GM12891 (cell line): ENCODE results near the gene PIBF1.
"Not testable (repeated sequence)": the region's sequence is repeated elsewhere in the genome, so short reads cannot be mapped to it uniquely, and the experiment has no call there.

Experiments used
- DNase-seq: peaks from one replicate; pipeline ENCODE4 v3.0.0; 2011; ENCODE audit warnings: low spot score; ENCODE audit not compliant: insufficient read length
- FAIRE-seq: peaks from 2 replicates; lab custom pipeline; 2011; peaks lifted over from hg19 to GRCh38; lab: Jason Lieb, UNC
- PAX5 ChIP-seq: IDR thresholded peaks from 2 replicates; pipeline ENCODE4 v1.6.1; 2011; ENCODE audit warnings: low read length, moderate library complexity, mild to moderate bottlenecking; ENCODE audit not compliant: insufficient read depth, severe bottlenecking
- POLR2A ChIP-seq: IDR thresholded peaks from 2 replicates; pipeline ENCODE4 v1.6.1; 2011; ENCODE audit warnings: low read depth, low read length, control low read depth
- POLR2AphosphoS5 ChIP-seq: IDR thresholded peaks from 2 replicates; pipeline ENCODE4 v1.6.1; 2011; ENCODE audit warnings: low read depth, low read length, control low read depth
- POU2F2 ChIP-seq: IDR thresholded peaks from 2 replicates; pipeline ENCODE4 v1.6.1; 2011; ENCODE audit warnings: low read depth, mild to moderate bottlenecking, control low read depth, low read length, moderate library complexity
- SPI1 ChIP-seq: IDR thresholded peaks from 2 replicates; pipeline ENCODE4 v1.6.1; 2011; ENCODE audit warnings: low read depth, low read length, control low read depth
- TAF1 ChIP-seq: IDR thresholded peaks from 2 replicates; pipeline ENCODE4 v1.6.1; 2011; ENCODE audit warnings: low read depth, low read length, control low read depth

The PIBF1 gene

DNA sequence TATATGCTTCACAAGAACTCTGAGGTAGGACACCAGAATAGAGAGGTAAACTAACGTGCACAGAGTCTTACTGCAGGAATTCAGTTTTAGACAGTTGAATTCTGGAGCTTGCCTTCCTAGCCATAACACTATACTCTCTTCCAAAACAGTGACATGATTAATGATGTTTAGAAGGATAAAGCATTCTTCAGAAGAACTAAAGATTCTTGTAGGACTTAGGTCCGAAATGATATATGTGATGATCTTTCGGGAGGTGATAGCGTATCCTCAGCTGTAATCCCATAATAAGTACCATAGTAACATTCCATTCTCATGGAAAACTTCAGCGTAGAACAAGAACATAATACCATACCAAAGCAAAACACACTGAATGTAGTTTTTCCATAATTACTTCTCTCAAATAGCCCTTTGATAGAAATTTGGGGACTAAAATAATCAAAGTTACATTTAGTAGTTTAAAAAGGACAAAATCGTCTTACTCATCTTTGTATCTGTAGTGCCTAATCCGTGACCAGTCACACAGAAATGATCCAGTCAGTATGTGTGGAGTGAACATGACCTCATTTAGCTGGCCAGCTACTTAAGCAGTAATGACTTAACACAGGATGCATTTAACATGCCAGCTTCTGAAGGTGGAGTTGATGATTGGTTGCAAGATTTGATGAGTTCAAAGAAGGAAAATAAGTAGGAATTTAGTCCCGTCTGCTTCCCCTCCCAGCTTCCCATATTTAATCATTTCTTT, 38.4 kb downstream of the PIBF1 start:
- no peak for FAIRE-seq
- no peak for DNase-seq
- TF ChIP-seq TAF1 (no peak), POLR2AphosphoS5 (no peak), PAX5 (no peak), SPI1 (no peak), POLR2A (no peak), POU2F2 (no peak)

DNA sequence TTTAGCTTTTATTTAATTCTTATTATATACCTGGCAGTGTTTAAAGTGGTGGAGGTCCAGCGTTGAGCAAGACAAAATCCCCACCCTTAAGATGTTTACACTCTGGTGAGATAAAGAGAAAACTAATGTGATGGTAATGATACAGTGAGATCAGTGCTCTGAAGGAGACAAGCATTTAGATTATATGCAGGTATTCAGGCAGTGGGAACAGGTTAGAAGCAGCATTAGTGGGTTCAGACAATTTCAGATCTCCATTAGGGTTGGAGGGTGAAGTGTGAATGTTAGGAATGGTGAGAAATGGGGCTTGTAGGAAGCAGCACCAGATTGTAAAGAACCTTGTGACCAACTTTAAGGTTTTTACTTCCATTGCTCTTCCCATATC, 39.0 kb downstream of the PIBF1 start:
- FAIRE-seq, result no peak
- no peak for DNase-seq
- no peak for TF ChIP-seq POLR2A
- no peak for TF ChIP-seq SPI1
- no peak for TF ChIP-seq TAF1

DNA sequence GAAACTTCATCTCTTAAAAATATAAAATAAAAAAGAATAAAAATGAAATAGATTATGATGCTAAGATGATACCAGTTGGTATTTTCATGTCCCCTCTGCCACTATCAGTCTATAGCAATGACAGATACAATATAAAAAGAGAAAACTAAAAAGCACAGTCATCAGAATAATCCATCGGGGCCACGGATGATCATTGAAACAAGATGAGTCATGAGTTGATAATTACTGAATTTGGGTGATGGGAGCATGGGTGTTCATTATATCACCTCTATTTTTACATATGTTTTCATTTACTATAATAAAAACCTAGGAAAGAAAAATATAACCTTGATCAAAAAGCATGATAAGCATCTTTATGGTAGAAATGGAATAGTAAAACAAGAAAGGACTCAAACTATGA, 41.1 kb downstream of the PIBF1 start:
- no peak for TF ChIP-seq SPI1
- TF ChIP-seq TAF1, result no peak
- no peak for TF ChIP-seq POLR2A
- TF ChIP-seq PAX5, result no peak
- TF ChIP-seq POU2F2, result no peak
- no peak for TF ChIP-seq POLR2AphosphoS5
- no peak for FAIRE-seq
- DNase-seq, result no peak

DNA sequence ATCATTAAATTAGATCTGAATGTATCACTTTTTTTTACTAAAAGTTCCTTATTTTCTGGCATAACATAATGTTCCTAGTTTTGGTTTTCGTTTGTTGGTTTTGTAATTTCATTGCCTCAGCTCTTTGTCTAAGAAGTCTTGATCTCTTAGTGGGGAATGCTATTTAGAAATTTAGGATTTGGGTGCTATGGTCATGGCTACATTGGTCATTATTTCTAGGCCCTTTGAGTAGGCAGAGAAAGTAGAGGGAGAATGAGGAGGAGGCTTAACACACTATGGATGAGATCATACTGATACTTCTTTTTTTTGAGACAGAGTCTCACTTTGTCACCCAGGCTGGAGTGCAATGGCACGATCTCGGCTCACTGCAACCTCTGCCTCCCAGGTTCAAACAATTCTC, 41.8 kb downstream of the PIBF1 start:
- DNase-seq (no peak), FAIRE-seq (no peak)
- TF ChIP-seq POLR2A (no peak), POU2F2 (no peak), PAX5 (no peak), POLR2AphosphoS5 (no peak), TAF1 (no peak), SPI1 (no peak)

DNA sequence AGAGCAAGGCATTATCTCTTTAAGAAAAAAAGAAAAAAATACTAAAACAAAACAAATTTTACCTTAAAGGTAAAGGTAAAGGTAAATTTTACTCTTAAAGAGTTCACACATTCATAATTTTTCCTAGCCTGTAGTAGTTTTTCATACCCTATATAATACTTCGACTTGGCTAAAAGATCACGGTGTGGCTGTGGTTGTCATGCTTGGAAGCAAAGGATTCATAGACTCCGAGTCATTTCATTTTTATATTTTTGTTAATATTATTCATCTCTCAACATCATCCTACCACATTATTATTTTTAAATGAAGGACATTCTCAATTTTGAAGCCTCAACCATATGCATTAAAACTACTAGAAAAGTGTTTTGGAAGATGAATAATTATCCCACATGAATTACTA, 52.7 kb downstream of the PIBF1 start:
- TF ChIP-seq SPI1 (no peak), PAX5 (no peak), POLR2AphosphoS5 (no peak), TAF1 (no peak), POLR2A (no peak), POU2F2 (no peak)
- FAIRE-seq (no peak), DNase-seq (no peak)

DNA sequence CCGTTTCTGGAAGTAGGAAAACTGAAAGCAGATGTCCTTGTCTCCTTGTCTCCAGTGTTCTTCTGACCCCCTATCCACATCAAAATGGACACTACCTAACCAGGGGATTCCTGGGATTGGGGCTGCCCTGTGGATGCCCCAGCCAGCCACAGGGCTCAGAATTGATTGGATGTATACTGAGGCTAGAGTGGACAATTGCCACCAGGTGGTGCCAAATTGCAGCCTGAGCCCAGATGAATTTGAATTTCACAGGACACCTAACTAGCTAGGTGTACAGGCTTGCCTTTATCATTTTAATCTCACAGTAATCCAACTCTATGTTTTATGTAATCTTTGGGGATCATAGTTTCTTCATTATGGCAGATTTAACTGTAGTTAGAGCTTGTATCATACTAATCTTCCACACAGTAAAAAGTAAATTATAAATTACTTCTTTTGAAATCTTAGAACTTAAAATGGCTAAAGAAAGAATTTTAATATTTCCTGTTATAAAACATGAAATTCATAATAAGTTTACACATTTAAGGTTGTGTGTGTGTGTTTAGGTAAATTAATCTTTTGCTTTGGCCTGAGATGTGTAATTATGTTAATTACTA, 58.0 kb downstream of the PIBF1 start:
- FAIRE-seq, result peak; percentile 90

DNA sequence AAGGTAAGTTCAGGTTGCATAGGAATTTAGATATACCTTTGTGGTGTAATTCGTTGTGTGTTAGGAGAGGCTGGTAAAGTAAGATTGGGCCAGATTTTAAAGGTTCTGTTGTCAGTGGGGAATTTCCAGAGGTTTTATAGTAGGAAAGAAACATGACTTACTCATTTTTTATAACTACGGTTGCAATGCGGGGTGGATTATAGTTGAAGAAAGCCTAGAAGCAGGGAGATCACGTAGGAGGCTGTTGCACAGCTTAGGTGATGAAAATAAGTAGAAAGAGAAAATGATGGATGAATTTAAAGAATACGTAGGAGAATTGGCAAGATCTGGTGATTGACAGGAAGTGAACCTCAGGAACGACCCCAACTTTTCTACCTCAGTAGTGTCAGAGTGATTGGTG, 61.1 kb downstream of the PIBF1 start:
- FAIRE-seq (no peak), DNase-seq (no peak)
- TF ChIP-seq TAF1, result no peak
- no peak for TF ChIP-seq POLR2AphosphoS5
- TF ChIP-seq POU2F2, result no peak
- no peak for TF ChIP-seq SPI1
- TF ChIP-seq POLR2A, result no peak
- TF ChIP-seq PAX5, result no peak

More for the DNA sequence above, 58.0 kb downstream of the PIBF1 start:
- TF ChIP-seq PAX5 (no peak), POLR2A (no peak), POLR2AphosphoS5 (no peak), POU2F2 (no peak), SPI1 (no peak)
- DNase-seq, result peak; percentile 24

DNA sequence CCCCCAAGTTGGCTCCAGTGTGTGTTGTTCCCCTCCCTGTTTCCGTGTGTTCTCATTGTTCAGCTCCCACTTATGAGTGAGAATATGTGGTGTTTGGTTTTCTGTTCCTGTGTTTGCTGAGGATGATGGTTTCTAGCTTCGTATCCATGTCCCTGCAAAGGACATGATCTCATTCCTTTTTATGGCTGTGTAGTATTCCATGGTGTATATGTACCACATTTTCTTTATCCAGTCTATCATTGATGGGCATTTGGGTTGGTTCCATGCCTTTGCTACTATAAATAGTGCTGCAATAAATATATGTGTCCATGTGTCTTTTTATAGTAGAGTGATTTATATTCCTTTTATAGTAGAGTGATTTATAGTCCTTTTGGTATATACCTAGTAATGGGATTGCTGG, 63.2 kb downstream of the PIBF1 start:
- DNase-seq, FAIRE-seq: not testable (repeated sequence)

DNA sequence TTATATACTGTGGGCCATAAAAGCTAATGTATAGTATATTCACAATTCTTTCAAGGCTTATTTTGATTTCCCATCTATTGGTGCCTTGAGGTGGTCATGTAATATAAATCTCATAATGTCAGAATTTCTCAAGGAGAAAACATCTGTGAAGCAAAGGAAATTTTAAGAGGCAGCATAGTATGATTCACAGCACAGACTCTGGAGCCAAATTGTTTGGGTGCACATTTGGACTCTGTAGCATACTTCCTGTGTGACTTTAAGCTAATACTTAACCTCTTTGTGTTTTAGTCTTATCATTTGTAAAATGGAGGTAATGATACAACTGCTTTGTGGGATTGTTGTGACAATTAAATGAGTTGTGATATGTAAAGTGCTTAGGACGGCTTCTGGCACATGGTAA, 67.6 kb downstream of the PIBF1 start:
- peak; percentile 16 for FAIRE-seq
- TF ChIP-seq POLR2AphosphoS5 (no peak), PAX5 (no peak), SPI1 (no peak), POLR2A (no peak), TAF1 (no peak), POU2F2 (no peak)
- no peak for DNase-seq
